ENCODE results near the gene ADAMTSL1.
A peak's percentile ranks its signal among the peaks of the same experiment; 100 is the strongest.

Gene ADAMTSL1

GRCh38 chr9:18473652-18474279 is at the start of gene ADAMTSL1:
ADAMTSL1 (plus strand) TSS chr9:18474153; CDS start chr9:18474233, 80 bp downstream.
- DNase-seq, result no peak

- no peak for DNase-seq
Observed at GRCh38 chr9:18427691-18428090, 46.3 kb upstream of the ADAMTSL1 start.

GRCh38 chr9:18428661-18429060 is 45.3 kb upstream of the ADAMTSL1 start:
- no peak for DNase-seq

- no peak for DNase-seq
Observed at GRCh38 chr9:18429070-18429469, 44.9 kb upstream of the ADAMTSL1 start.

- no peak for DNase-seq
Observed at GRCh38 chr9:18433620-18434019, 40.3 kb upstream of the ADAMTSL1 start.

GRCh38 chr9:18437315-18438201 is 36.4 kb upstream of the ADAMTSL1 start:
- peak; percentile 34 for DNase-seq

- DNase-seq, result no peak
Observed at GRCh38 chr9:18438300-18438925, 35.5 kb upstream of the ADAMTSL1 start.

GRCh38 chr9:18438951-18439350 is 35.0 kb upstream of the ADAMTSL1 start:
- no peak for DNase-seq

GRCh38 chr9:18441261-18441660 is 32.7 kb upstream of the ADAMTSL1 start:
- DNase-seq, result no peak

- DNase-seq, result no peak
Observed at GRCh38 chr9:18442629-18443491, 31.1 kb upstream of the ADAMTSL1 start.

GRCh38 chr9:18447131-18447530 is 26.8 kb upstream of the ADAMTSL1 start:
- DNase-seq, result no peak

GRCh38 chr9:18447541-18447940 is 26.4 kb upstream of the ADAMTSL1 start:
- no peak for DNase-seq

- DNase-seq, result no peak
Observed at GRCh38 chr9:18448101-18448500, 25.9 kb upstream of the ADAMTSL1 start.

GRCh38 chr9:18451406-18451805 is 22.5 kb upstream of the ADAMTSL1 start:
- DNase-seq, result no peak

- DNase-seq, result no peak
Observed at GRCh38 chr9:18452276-18452675, 21.7 kb upstream of the ADAMTSL1 start.

GRCh38 chr9:18456624-18457237 is 17.2 kb upstream of the ADAMTSL1 start:
- DNase-seq, result no peak

GRCh38 chr9:18457510-18457909 is 16.4 kb upstream of the ADAMTSL1 start:
- no peak for DNase-seq

- no peak for DNase-seq
Observed at GRCh38 chr9:18459962-18460584, 13.9 kb upstream of the ADAMTSL1 start.

- no peak for DNase-seq
Observed at GRCh38 chr9:18461496-18461895, 12.5 kb upstream of the ADAMTSL1 start.

- no peak for DNase-seq
Observed at GRCh38 chr9:18463991-18464390, 10.0 kb upstream of the ADAMTSL1 start.

GRCh38 chr9:18466101-18466500 is 7.9 kb upstream of the ADAMTSL1 start:
- no peak for DNase-seq

GRCh38 chr9:18467696-18468095 is 6.3 kb upstream of the ADAMTSL1 start:
- DNase-seq, result no peak

All from T1000 (cell line).